MCF 10A (cell line): ENCODE measurements around the gene CLIP4. TPM values are rescaled to one million over a fixed set of nuclear protein-coding genes. Genes with fewer than 3 reads are reported as not detected.

Experiments
- BruUV-seq: library from RNA; stranded (reverse); fragments of 400-500 nt; replicated peaks from 2 replicates; lab custom pipeline; 2021; lab: Mats Ljungman, UMichigan
- CTCF ChIA-PET: fragments of 300-600 bp; sonication (Branson Sonifier 250); formaldehyde crosslinking; extraction: SDS; loops from one replicate; lab custom pipeline; 2021; ENCODE audit warnings: antibody characterized with exemption, inconsistent platforms; lab: Yijun Ruan, JAX
- POLR2A ChIA-PET: fragments of 300-600, 350-650 bp; sonication (Branson Sonifier 250); formaldehyde crosslinking; extraction: SDS; loops from one replicate; lab custom pipeline; 2020; ENCODE audit warnings: antibody characterized with exemption, inconsistent platforms; lab: Yijun Ruan, JAX
- DNase-seq: peaks from one replicate; pipeline ENCODE4 v3.0.0-alpha.2; 2018; ENCODE audit not compliant: unreplicated experiment
- H3K27ac Mint-ChIP-seq: one replicate; pipeline ENCODE4 v1.8.0; 2022; ENCODE audit warnings: mild to moderate bottlenecking, low read depth, mixed read lengths; ENCODE audit not compliant: unreplicated experiment
- H3K27me3 Mint-ChIP-seq: one replicate; pipeline ENCODE4 v1.8.0; 2022; ENCODE audit warnings: mixed read lengths; ENCODE audit not compliant: insufficient read depth, unreplicated experiment
- H3K36me3 Mint-ChIP-seq: one replicate; pipeline ENCODE4 v1.8.0; 2022; ENCODE audit warnings: mild to moderate bottlenecking, moderate library complexity, mixed read lengths; ENCODE audit not compliant: insufficient read depth, unreplicated experiment
- H3K4me1 Mint-ChIP-seq: one replicate; pipeline ENCODE4 v1.8.0; 2022; ENCODE audit warnings: mixed read lengths; ENCODE audit not compliant: insufficient read depth, unreplicated experiment
- H3K4me3 Mint-ChIP-seq: one replicate; pipeline ENCODE4 v1.8.0; 2022; ENCODE audit warnings: mild to moderate bottlenecking, moderate library complexity, mixed read lengths; ENCODE audit not compliant: unreplicated experiment
- H3K9me3 Mint-ChIP-seq: one replicate; pipeline ENCODE4 v1.8.0; 2022; ENCODE audit warnings: mixed read lengths; ENCODE audit not compliant: unreplicated experiment
- intact Hi-C: fragments of 100-400 bp; cut with micrococcal nuclease; formaldehyde crosslinking; loops from 2 replicates; pipeline ENCODE4 v1.14.1; 2022
- total RNA-seq: library from RNA; stranded (reverse); gene quantifications from 2 replicates; pipeline ENCODE4 v1.2.3, GENCODE V29; 2022
- TF ChIP-seq, protein P1 (sequence below): fragments of 200-600 bp; IDR thresholded peaks from one replicate; pipeline ENCODE4 v1.8.0; 2022; ENCODE audit warnings: antibody characterized with exemption, mild to moderate bottlenecking; ENCODE audit not compliant: unreplicated experiment

The CLIP4 gene
- total RNA-seq, 1 experiment from 2014 or later: 77.8 TPM

DNA sequence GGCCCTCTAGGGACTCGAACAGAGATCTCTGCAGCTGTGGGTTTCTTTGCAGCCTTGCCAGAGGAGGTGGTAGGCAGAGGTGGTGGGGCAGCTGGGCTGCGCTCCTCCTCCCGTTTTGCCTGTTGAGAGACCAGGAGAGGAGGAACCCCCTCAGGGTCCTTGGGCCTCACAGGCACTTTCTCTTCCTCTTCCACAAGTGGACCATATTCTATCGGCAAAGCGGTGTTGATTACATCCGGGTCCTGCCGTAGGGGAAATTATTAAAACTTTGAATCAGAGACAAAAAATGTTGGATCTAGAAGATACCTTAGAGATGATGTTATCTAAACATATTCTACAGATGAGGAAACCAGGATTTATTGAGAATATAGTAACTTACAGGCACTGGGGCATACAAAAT is 78.5 kb downstream of the CLIP4 start:
- TF ChIP-seq, protein P1, sequence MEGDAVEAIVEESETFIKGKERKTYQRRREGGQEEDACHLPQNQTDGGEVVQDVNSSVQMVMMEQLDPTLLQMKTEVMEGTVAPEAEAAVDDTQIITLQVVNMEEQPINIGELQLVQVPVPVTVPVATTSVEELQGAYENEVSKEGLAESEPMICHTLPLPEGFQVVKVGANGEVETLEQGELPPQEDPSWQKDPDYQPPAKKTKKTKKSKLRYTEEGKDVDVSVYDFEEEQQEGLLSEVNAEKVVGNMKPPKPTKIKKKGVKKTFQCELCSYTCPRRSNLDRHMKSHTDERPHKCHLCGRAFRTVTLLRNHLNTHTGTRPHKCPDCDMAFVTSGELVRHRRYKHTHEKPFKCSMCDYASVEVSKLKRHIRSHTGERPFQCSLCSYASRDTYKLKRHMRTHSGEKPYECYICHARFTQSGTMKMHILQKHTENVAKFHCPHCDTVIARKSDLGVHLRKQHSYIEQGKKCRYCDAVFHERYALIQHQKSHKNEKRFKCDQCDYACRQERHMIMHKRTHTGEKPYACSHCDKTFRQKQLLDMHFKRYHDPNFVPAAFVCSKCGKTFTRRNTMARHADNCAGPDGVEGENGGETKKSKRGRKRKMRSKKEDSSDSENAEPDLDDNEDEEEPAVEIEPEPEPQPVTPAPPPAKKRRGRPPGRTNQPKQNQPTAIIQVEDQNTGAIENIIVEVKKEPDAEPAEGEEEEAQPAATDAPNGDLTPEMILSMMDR: no peak
- BruUV-seq: no TSS peak
- ChIA-PET POLR2A (interaction anchor here (1.2 kb wide), 1 partner anchor 63 kb away, joined by 4 read pairs; no protein-coding TSS in a partner anchor), CTCF (interaction anchor here (0.7 to 2.6 kb wide), 4 partner anchors 42 to 235 kb away, joined by 3 to 8 read pairs (median 4); no protein-coding TSS in a partner anchor)
- DNase-seq: no peak
- no peaks in the 10 kb centered on the region for H3K27me3 Mint-ChIP-seq
- H3K36me3 Mint-ChIP-seq: peaks cover 69% of the 10 kb centered on the region
- intact Hi-C loops: no loop called here
- no peaks in the 10 kb centered on the region for H3K9me3 Mint-ChIP-seq
- H3K4me3 Mint-ChIP-seq: no peak overlapping the region
- no peak overlapping the region for H3K27ac Mint-ChIP-seq
- H3K4me1 Mint-ChIP-seq: peaks cover 11% of the 10 kb centered on the region

DNA sequence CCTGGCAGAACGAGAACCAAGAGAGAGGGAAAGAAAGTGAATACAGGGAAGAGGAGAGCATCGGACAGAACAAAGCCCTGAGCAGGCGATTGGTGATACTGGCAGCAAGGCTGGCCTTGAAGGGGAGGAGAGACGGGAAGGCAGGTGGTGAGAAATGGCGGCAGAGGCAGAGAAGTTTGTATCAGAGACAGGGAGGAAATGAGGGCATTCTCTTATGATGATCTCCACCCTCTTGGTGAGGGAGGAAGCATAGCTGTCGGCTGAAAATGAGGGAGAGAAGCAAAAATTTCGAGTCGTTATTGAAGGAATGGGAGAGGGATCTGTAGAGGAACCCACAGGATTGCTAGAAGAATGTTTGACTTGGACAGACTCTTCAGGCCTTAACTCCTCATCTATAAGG is 80.6 kb downstream of the CLIP4 start:
- no peaks in the 10 kb centered on the region for H3K9me3 Mint-ChIP-seq
- BruUV-seq: no TSS peak
- TF ChIP-seq, protein P1: no peak
- no peaks in the 10 kb centered on the region for H3K27me3 Mint-ChIP-seq
- intact Hi-C loops: loop anchor here (2.0 to 5.0 kb wide), 2 partner anchors 128 to 375 kb away; no protein-coding TSS in a partner anchor
- H3K36me3 Mint-ChIP-seq: peaks cover 67% of the 10 kb centered on the region
- peaks cover 11% of the 10 kb centered on the region for H3K4me1 Mint-ChIP-seq
- no peak overlapping the region for H3K4me3 Mint-ChIP-seq
- H3K27ac Mint-ChIP-seq: peak overlapping the region; percentile 10
- POLR2A ChIA-PET: interaction anchor here (0.6 to 0.7 kb wide), 2 partner anchors 18 to 767 kb away, joined by 3 read pairs; no protein-coding TSS in a partner anchor
- no peak for DNase-seq
- CTCF ChIA-PET: interaction anchor here (0.6 to 2.6 kb wide), 12 partner anchors 12 to 651 kb away, joined by 3 to 8 read pairs (median 4); no protein-coding TSS in a partner anchor

DNA sequence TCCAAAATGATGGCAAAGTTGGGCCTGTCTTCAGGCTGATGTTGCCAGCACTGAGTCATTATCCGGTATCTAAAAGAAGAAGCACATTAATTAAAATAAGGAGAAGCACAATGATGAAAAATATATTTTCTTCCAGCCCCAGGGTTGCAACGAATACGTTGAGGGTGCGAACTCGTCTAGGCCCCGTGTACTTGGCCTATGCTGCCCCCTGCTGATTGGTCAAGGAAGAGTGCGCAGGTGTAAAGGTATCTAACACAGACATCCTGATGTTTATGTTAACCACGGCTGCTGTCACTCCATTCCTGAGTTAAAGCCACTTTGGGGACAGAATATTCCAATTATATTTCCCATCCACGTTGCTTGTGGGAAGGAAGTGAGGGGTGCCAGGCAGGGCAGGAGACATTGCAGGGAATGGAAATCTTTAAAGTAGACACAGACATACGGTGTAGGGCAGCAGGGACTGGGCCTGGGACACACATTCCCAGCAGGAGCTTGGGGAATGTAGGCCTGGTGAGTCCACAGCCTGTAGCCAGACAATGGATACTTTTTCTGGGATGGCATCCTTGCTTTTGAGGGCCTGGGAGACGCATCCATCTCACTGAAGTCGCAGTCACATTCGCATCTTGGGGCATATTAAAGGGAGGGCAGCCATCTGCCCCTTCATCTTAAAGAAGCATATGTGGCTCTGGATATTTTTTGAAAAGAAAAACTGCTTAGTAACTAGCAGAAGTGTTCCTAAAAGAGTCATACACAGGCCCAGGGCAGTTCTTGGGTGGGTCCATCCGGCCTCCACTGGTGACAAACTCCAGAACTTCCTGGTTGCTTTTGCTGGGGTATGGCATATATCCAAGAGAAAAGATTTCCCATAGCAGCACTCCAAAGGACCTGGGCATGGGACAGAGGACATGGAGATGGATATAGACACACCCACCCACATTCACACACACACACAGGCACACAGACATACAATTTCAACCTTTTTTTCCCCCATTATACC is 81.9 kb downstream of the CLIP4 start:
- Mint-ChIP-seq H3K27me3 (no peaks in the 10 kb centered on the region), H3K4me1 (peaks cover 11% of the 10 kb centered on the region), H3K27ac (no peak overlapping the region), H3K9me3 (no peaks in the 10 kb centered on the region), H3K36me3 (peaks cover 63% of the 10 kb centered on the region), H3K4me3 (no peak overlapping the region)
- CTCF ChIA-PET: interaction anchor here (0.6 to 1.9 kb wide), 6 partner anchors 10 to 400 kb away, joined by 3 to 10 read pairs (median 4); no protein-coding TSS in a partner anchor
- intact Hi-C loops: loop anchor here (1.0 to 5.0 kb wide), 4 partner anchors 130 to 376 kb away; no protein-coding TSS in a partner anchor
- TF ChIP-seq, protein P1: peak; percentile 84
- POLR2A ChIA-PET: no interaction called here
- peak; percentile 77 for DNase-seq
- no TSS peak for BruUV-seq

DNA sequence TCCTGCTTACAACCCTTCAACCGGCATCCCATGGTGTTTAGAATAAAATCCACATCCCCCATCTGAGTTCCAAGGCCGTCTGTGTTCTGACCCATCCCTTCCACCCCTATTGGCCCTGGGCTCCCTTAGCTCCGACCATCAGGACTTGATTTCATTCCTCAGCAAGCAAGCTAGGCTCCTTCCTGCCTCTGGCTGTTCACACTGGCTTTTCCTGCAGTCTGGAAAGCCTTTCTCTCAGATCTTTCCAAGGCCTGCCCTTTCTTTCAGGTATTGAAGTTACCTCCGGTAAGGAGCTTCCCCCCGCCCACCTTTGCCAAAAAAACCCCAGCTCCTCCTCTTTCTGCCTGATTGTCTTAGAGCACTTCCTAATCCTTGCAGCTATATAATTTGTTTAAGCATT is 86.8 kb downstream of the CLIP4 start:
- Mint-ChIP-seq H3K36me3 (peaks cover 41% of the 10 kb centered on the region), H3K27me3 (no peaks in the 10 kb centered on the region), H3K9me3 (no peaks in the 10 kb centered on the region), H3K27ac (no peak overlapping the region), H3K4me3 (no peak overlapping the region), H3K4me1 (no peaks in the 10 kb centered on the region)
- TF ChIP-seq, protein P1: no peak
- BruUV-seq: no TSS peak
- POLR2A ChIA-PET: interaction anchor here (1.1 kb wide), 1 partner anchor 22 kb away, joined by 3 read pairs; no protein-coding TSS in a partner anchor
- DNase-seq: no peak
- intact Hi-C loops: no loop called here
- CTCF ChIA-PET: interaction anchor here (0.6 to 1.0 kb wide), 5 partner anchors 146 to 870 kb away, joined by 3 to 4 read pairs (median 3); no protein-coding TSS in a partner anchor
